Smooth muscle cell (in vitro differentiated cells): ENCODE results near the gene IL22. TPM values are rescaled to one million over a fixed set of nuclear protein-coding genes. Genes with fewer than 3 reads are reported as not detected.

Experiments
- DNase-seq: peaks from one replicate; lab custom pipeline; 2025; ENCODE audit not compliant: unreplicated experiment; lab: John Stamatoyannopoulos, UW
- H2AFZ ChIP-seq: fragments of 200-600 bp; sonication (generic); 2 replicates; pipeline ENCODE4 v1.6.0; 2016; ENCODE audit warnings: antibody characterized with exemption, low read depth, mild to moderate bottlenecking
- H3F3A ChIP-seq: fragments of 200-600 bp; sonication (generic); 2 replicates; pipeline ENCODE4 v1.6.0; 2017; ENCODE audit warnings: antibody characterized with exemption, low read depth
- H3K27ac ChIP-seq: fragments of 200-600 bp; sonication (generic); 2 replicates; pipeline ENCODE4 v1.5.1; 2016; ENCODE audit warnings: low read depth, mild to moderate bottlenecking
- H3K27me3 ChIP-seq: fragments of 200-600 bp; sonication (generic); 2 replicates; pipeline ENCODE4 v1.6.1; 2016; ENCODE audit warnings: low read depth, mild to moderate bottlenecking
- H3K36me3 ChIP-seq: fragments of 200-600 bp; sonication (generic); 2 replicates; pipeline ENCODE4 v1.5.1; 2016; ENCODE audit warnings: low read depth
- H3K4me1 ChIP-seq: fragments of 200-600 bp; sonication (generic); 2 replicates; pipeline ENCODE4 v1.5.1; 2016; ENCODE audit warnings: low read depth
- H3K4me2 ChIP-seq: fragments of 200-600 bp; sonication (generic); 2 replicates; pipeline ENCODE4 v1.6.0; 2016; ENCODE audit warnings: mild to moderate bottlenecking
- H3K4me3 ChIP-seq: fragments of 200-600 bp; sonication (generic); 2 replicates; pipeline ENCODE4 v1.5.1; 2016; ENCODE audit warnings: mild to moderate bottlenecking
- H3K79me2 ChIP-seq: fragments of 200-600 bp; sonication (generic); 2 replicates; pipeline ENCODE4 v1.6.0; 2016; ENCODE audit warnings: low read depth, mild to moderate bottlenecking
- H3K9ac ChIP-seq: fragments of 200-600 bp; sonication (generic); 2 replicates; pipeline ENCODE4 v1.6.0; 2016; ENCODE audit warnings: low read depth
- H3K9me3 ChIP-seq: fragments of 200-600 bp; sonication (generic); replicated peaks from 2 replicates; pipeline ENCODE4 v1.5.1; 2016; ENCODE audit warnings: low read depth
- H4K20me1 ChIP-seq: fragments of 200-600 bp; sonication (generic); 2 replicates; pipeline ENCODE4 v1.6.0; 2016; ENCODE audit warnings: low read depth
- CTCF ChIP-seq: fragments of 200-600 bp; sonication (generic); IDR thresholded peaks from 2 replicates; pipeline ENCODE4 v1.5.1; 2017; ENCODE audit warnings: borderline replicate concordance, mild to moderate bottlenecking, antibody characterized with exemption; ENCODE audit not compliant: insufficient read depth, poor library complexity, severe bottlenecking
- WGBS: methylation state at CpG from one replicate; pipeline ENCODE4 v1.1.7; 2016; ENCODE audit warnings: low lambda C conversion rate; 5-methylcytosine and 5-hydroxymethylcytosine counted together
- polyA plus RNA-seq: library from polyadenylated mRNA; unstranded; fragments of >200 nt; fragmentation: Nextera tagmentation; extraction: Ambion mirVana; gene quantifications from 2 replicates; pipeline ENCODE4 v1.2.1, GENCODE V29; 2016
- total RNA-seq: library from RNA; depleted of rRNA; stranded (reverse); fragments of >200 nt; gene quantifications from 2 replicates; pipeline ENCODE4 v1.2.3, GENCODE V29; 2014

IL22 gene
- total and polyA plus RNA-seq, 2 experiments from 2014 or later: not detected

- WGBS: 78% methylated on average over 9 of the region's 9 CpGs
- no peaks in the 10 kb centered on the region for H3K4me1 ChIP-seq
- no peak overlapping the region for H3K9ac ChIP-seq
These were observed 38.9 kb upstream of the IL22 start for GRCh38 chr12:68292151-68292943.

DNA sequence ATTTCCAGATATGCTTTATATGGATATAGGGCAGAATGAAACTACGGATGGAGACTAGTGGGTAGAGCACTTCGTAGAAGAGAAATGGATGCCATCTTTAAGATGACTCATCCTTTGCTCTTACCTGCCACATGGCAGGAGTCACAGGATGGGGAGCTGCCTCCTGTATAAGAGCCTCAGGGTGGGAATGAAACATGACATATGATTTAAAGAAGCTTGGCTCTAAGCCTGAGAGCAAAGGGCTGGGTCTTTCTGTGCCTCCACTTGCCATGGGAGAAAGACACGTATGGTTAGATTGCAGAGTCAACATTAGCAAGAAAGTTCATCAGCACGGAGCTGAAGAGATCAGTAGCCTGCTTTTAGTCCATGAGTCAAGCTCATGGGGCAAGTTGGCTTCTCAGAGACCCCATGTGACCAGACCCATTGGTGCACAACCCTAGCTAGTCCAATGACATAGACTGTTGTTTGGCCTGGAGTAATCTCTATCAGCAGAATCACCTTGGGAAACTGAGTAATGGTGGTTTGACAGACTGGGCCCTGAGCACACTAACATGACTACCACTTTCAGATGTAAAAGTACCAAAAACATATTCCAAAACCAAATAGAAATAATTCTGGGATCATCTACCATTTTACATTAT lies 38.1 kb upstream of the IL22 start:
- H3K4me1 ChIP-seq: no peaks in the 10 kb centered on the region
- 91% methylated on average over 4 of the region's 4 CpGs for WGBS
- no peaks in the 10 kb centered on the region for H3K9me3 ChIP-seq
- H3K36me3 ChIP-seq: no peaks in the 10 kb centered on the region
- H3K27me3 ChIP-seq: no peaks in the 10 kb centered on the region
- H3F3A ChIP-seq: no peaks in the 10 kb centered on the region
- no peak overlapping the region for H3K27ac ChIP-seq
- no peaks in the 10 kb centered on the region for H3K79me2 ChIP-seq
- no peak overlapping the region for H3K9ac ChIP-seq
- no peak for DNase-seq
- TF ChIP-seq CTCF: no peak
- no peak overlapping the region for H2AFZ ChIP-seq
- H4K20me1 ChIP-seq: no peaks in the 10 kb centered on the region
- H3K4me2 ChIP-seq: no peak overlapping the region
- H3K4me3 ChIP-seq: no peak overlapping the region

More at GRCh38 chr12:68292151-68292943, 38.9 kb upstream of the IL22 start:
- H3F3A ChIP-seq: no peaks in the 10 kb centered on the region
- no peaks in the 10 kb centered on the region for H3K9me3 ChIP-seq
- DNase-seq: no peak
- H3K36me3 ChIP-seq: no peaks in the 10 kb centered on the region
- no peak overlapping the region for H3K27ac ChIP-seq
- no peak overlapping the region for H2AFZ ChIP-seq
- no peaks in the 10 kb centered on the region for H3K27me3 ChIP-seq
- no peaks in the 10 kb centered on the region for H4K20me1 ChIP-seq
- no peak overlapping the region for H3K4me2 ChIP-seq
- no peaks in the 10 kb centered on the region for H3K79me2 ChIP-seq
- no peak for TF ChIP-seq CTCF
- no peak overlapping the region for H3K4me3 ChIP-seq

- Histone ChIP-seq H2AFZ (no peak overlapping the region), H3K27ac (no peak overlapping the region), H3K27me3 (no peaks in the 10 kb centered on the region), H3K36me3 (no peaks in the 10 kb centered on the region), H3K4me2 (no peak overlapping the region), H3F3A (no peaks in the 10 kb centered on the region), H3K4me1 (no peaks in the 10 kb centered on the region), H4K20me1 (no peaks in the 10 kb centered on the region), H3K9ac (no peak overlapping the region), H3K4me3 (no peak overlapping the region), H3K79me2 (no peaks in the 10 kb centered on the region), H3K9me3 (no peaks in the 10 kb centered on the region)
- TF ChIP-seq CTCF: no peak
- 64% methylated on average over 6 of the region's 6 CpGs for WGBS
- DNase-seq: no peak
These were observed 36.7 kb upstream of the IL22 start for GRCh38 chr12:68290126-68290525.
